CD4-positive, alpha-beta T cell treated with Interferon gamma for 1 hour (primary cell): ENCODE results near the gene ADAM10.
"Not testable (repeated sequence)": the region's sequence is repeated elsewhere in the genome, so short reads cannot be mapped to it uniquely, and the experiment has no call there.

Source experiments
- DNase-seq: peaks from one replicate; pipeline ENCODE4 v3.0.0-alpha.2; 2020

ADAM10 gene

GRCh38 chr15:58665672-58666071, 83.8 kb downstream of the ADAM10 start:
- DNase-seq: no peak

- DNase-seq: no peak
Observed at GRCh38 chr15:58650102-58650501, 99.4 kb downstream of the ADAM10 start.

DNA sequence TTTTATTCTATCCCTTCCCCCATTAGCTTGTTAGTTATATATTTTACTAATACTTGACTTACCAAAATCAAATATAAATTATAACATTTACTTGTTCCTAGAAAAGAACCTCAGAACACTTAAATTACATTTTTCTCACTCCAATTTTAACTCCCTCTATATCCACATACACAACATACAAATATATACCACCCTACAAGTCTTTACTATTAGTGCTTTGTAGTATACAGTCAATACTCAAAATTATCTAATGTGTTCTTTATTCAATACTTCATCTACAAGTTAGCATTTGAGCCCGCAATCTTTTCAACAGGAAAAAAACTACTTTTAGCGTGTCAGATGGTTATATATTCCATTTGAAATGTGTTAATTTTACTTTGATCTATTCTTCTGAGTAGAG, 100.3 kb downstream of the ADAM10 start:
- no peak for DNase-seq

GRCh38 chr15:58643996-58644395, 105.5 kb downstream of the ADAM10 start:
- no peak for DNase-seq

DNA sequence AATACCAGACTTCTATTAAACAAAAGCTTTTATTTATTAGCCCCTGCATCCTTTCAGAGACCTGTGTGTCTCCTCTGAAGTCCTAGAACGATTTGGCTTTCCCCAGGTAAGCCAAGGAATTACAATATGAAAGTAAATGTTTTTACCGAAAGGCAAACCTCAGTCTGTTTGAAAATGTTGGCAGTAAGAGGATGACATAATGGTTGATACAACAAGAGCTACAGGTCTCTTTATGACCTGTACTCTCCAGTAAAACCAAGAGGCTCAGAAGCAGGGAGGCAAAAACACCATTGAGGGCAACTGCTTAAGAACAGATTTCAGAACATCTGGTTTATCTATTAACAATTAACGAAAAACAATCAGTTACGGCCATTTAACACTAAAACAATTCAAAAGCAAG, 107.8 kb downstream of the ADAM10 start:
- DNase-seq: no peak

DNA sequence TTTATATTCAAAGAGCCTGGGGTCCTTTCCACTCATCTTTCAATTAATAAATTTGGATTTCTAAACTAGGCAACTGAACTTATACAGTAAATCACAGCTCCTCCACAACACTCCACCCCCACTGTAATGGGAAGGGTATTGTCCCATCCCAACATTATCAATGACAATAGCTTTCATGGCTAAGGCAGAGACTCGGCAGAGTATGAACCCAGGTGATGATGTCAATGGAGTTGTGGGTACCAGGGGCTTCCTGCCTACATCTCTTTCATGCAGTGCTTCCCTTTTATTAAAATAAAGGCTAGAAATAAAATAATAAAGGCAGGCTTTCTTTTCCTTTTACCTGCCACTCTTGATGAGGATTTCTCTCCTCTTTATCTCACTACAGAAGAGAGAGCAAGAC, 109.5 kb downstream of the ADAM10 start:
- DNase-seq: no peak

- DNase-seq: no peak
Observed at GRCh38 chr15:58639002-58639756, 110.3 kb downstream of the ADAM10 start.

GRCh38 chr15:58632789-58633188, 116.7 kb downstream of the ADAM10 start:
- no peak for DNase-seq

DNA sequence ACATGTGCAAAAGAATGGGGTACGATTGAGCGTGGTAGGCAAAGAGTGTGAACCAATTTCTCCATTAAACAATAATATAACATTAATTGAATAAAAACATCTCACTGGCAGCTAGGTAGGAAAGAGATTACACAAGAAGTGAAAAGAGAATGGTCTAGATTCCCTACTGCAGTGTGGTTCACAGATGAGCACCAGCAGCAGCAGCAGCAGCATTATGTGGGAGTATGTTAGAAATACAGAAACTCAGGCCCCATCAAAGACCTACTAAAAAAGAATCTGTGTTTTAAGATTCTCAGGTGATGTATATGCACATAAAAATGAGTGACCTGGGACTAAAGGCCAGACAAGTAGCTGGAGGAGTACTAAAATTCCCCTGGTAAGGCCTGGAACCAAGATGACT, 118.2 kb downstream of the ADAM10 start:
- DNase-seq: no peak

DNA sequence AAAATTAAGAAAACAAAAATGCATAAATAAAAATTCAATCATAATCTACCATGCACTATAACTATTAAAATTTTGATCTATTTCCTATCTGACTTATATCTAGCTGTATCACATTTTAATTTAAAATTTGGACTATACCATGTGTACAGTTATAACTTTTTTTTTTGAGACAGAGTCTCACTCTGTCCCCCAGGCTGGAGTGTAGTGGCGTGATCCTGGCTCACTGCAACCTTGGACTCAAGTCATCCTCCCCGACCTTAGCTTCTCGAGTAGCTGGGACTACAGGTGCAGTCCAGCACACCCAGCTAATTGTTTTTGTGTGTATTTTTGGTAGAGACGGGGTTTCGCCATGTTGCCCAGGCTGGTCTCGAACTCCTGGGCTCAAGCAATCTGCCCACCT, 119.9 kb downstream of the ADAM10 start:
- DNase-seq: no peak

DNA sequence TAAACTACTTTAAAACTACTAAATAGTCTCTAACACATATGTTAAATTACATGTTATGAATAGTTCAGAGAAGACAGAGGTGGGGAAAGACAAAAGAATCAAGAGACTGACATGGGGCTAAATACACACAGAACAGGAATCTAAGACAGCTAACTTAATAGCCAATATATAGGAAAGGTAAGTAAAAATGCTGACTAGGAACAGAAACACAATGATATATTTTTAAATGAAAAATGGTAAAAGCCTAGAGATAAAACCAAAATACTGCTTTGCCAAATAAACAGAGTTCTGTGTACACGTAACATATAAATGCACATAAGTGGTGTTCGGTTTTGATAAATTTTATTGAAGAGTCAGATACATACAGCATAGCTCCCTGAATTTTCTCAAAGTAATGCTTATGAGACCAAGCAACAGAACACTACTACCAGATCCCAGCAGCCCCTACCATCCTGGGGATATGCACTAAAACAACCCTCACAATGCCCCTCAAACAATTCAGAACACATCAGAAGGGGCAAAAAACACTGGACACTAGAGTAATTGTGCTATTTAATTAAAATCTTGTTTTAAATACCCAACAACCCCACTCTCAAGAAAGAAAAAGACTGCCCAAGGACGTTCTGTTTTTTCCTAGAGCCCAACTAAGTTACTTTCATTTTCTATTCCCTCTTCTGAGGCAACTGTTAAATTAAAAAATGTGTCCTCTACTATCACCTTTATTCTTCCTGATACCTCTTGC, 121.1 kb downstream of the ADAM10 start:
- DNase-seq: no peak

- DNase-seq: no peak
Observed at GRCh38 chr15:58627701-58628100, 121.8 kb downstream of the ADAM10 start.

GRCh38 chr15:58627046-58627445, 122.5 kb downstream of the ADAM10 start:
- DNase-seq: no peak

DNA sequence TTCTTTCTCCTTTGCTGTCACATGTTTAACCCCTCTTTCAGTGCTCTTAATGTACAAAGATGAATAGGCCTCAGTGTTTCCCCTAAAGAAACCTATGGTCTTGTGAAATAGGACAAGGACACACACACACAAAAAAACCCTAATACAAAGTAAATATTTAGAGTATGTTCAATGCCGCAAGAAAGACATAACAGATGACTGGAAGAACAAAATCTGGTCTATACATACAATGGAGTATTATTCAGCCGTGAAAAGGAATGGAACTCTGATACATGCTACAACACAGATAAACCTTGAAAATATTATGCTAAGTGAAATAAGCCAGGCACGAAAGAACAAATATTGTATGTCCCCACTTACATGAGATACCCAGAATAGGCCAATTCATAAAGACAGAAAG, 123.1 kb downstream of the ADAM10 start:
- no peak for DNase-seq

DNA sequence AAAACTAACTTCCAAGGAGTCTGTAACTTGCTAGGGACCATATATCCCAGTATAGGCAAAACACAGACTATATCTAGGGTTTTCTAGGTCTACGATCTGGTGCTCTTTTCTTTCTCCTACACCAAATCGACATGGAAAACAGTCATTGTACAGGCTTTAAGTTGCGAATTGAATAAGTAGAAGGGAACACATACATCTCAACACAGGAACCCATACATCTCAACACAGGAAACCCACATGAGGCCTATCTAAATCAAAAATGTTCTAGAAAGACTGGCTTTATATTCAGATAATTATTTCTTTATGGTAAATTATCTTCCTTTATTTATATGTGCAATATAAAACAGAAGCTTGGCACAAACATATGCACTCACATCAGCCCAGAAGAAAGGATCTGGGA, 126.6 kb downstream of the ADAM10 start:
- DNase-seq: no peak

- DNase-seq: not testable (repeated sequence)
Observed at GRCh38 chr15:58620268-58620667, 129.2 kb downstream of the ADAM10 start.

GRCh38 chr15:58616171-58616570, 133.3 kb downstream of the ADAM10 start:
- no peak for DNase-seq

GRCh38 chr15:58611731-58612676, 137.5 kb downstream of the ADAM10 start:
- no peak for DNase-seq

DNA sequence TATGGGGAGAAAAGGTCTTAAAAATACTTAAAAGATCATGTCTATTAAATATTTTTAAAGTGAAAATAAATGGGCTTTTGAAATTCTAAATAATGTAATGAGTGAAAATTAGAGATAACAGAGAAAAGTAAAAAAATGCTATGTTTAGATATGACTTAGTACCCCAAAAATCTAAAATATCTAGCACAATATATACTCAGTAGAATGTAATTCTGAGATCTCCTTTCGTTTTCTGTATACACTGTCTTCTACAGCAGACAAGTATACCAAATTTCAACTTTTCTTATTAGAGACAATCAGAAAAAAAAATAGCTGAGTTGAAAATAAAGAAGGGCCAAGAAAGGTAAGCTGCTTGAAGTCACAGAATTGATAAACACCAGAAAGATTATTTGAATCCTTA, 140.8 kb downstream of the ADAM10 start:
- no peak for DNase-seq

- DNase-seq: no peak
Observed at GRCh38 chr15:58608129-58608590, 141.3 kb downstream of the ADAM10 start.

GRCh38 chr15:58606577-58607080, 142.9 kb downstream of the ADAM10 start:
- no peak for DNase-seq

- no peak for DNase-seq
Observed at GRCh38 chr15:58605931-58606530, 143.5 kb downstream of the ADAM10 start.
